HG03108 (cell line): ENCODE results near the gene NLGN1.

ENCODE experiments used
- ATAC-seq: cut with Tn5 transposase; IDR thresholded peaks from one replicate; pipeline ENCODE4 v1.9.1; 2021; ENCODE audit warnings: moderate library complexity; ENCODE audit not compliant: unreplicated experiment

The NLGN1 gene

DNA sequence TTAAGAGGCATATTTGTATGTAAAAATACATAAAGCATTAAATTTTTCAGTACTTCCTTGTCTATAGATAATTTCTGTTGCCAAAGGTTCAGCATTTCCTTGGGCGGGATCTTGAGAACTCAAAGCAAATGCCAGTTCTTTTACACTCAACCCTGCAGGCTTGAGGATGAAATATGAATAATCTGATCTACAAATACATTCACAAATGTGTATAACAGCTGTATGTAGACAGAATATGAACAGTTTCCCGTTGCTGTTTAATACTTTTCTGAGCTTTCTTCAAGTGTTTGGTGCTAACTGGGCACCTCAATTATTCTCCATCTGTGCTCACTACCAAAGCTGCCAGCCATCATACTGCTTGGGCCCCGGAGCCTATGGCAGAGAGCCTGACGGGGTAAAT lies 661.3 kb downstream of the NLGN1 start:
- no peak for ATAC-seq

DNA sequence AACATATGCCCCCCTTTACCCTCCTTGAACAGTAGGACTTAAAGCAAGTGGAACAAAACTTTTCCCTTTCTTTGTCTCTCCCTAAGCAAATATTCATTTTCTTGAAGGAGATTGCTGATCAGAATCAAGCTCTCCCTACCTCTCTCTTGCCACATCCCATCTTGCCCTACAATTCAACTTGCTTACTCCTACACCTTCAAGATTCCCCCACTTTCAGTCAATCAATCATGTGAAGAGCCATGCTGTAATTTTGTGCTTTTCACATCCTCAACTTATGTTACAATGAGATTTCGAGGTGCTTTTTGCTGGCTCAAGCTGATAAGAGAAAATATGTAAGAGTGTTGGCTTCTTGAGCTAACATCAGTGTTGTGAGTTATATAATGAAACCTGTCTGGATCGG lies 662.9 kb downstream of the NLGN1 start:
- no peak for ATAC-seq

DNA sequence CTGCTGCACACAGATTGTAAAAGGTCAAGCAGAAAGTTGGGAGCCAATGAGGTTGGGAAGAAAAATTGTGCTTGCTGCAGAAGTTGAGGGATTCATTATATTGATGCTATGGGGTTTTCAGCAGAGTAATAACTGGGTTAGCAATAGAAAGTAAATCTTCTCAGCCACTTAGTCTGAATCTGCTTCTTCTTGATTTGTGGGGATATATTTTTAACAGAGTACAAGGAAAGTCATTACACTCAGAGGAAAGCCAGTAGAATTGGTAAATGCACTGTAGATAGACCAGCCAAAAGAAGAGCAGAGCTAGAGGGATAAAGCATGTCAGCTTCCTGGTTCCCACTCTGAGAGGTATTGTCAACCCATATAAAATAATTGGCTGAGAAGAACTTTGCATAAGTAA lies 663.6 kb downstream of the NLGN1 start:
- no peak for ATAC-seq

DNA sequence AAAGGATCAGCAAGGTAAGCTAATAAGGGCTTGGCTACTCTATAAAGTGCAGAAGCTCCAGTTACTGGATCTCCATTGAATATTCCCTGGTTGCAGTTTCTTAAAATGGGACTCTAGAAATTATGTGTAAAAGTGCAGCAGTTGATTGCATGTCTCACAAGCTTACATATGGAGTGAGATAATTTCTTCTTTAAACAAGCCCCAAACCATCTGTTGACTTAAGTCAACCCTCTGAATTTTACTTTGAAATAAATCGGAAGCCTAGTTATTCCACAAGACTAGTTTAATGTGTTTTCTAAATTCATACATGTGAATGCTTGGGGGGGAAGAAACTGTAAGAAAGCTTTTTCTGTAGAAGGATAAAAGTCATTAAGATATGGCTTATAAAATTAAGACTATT lies 664.2 kb downstream of the NLGN1 start:
- ATAC-seq, result no peak

DNA sequence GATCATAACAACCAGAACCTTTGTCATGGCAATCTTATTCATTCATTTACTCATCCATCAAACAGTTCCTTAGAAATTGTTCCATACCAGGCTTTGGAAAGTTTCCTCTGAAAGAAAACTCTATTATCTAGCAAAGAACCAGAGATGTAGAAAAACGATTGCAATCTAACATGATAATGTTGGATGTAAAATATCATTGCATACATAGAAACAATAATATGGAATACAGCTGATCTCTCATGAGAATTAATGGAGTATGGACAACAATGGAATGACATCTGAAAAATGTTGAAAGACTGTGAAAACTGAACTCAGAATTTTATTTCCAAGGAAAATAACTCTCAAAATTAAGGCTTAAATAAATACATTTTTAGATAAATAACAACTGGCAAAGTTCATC lies 665.4 kb downstream of the NLGN1 start:
- no peak for ATAC-seq

GRCh38 chr3:174068035-174068434 lies 670.5 kb downstream of the NLGN1 start:
- ATAC-seq, result no peak

DNA sequence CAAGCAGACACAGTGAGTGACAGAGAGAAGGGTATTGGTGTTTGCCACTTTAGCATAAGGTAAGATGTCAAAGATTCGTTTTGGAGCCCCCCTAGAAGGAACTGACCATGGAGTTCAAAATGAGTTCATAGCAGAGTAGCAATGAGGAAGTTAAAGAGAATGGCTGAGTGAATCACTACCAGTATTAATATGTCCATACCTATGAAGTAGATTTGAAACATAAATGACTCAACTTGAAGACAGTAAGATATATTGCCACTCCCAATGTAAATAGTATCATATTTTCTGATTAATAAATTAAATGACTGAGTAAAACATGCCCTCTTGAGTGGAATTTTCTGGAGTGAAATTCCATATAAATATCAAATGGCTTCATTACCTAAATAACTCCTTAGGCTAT lies 675.1 kb downstream of the NLGN1 start:
- no peak for ATAC-seq

DNA sequence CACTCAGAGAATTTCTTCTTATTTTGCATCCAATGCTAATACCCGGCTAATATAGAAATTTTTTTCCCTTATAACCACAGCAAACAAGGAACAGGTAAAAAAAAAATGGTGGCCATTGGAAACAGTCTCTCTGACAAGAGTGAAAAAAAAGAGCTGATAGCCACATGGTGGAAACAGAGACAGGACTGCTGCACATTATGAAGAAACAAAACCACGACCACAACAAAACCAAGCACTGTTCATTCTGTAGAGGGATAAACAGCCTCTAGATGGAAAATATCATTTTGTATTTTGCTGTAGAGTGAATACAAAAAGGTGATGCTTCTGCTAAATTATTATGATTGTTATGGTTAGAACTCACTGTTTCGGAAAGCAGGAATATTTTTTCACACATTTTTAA lies 686.2 kb downstream of the NLGN1 start:
- no peak for ATAC-seq

GRCh38 chr3:174089592-174089991 lies 692.0 kb downstream of the NLGN1 start:
- no peak for ATAC-seq

DNA sequence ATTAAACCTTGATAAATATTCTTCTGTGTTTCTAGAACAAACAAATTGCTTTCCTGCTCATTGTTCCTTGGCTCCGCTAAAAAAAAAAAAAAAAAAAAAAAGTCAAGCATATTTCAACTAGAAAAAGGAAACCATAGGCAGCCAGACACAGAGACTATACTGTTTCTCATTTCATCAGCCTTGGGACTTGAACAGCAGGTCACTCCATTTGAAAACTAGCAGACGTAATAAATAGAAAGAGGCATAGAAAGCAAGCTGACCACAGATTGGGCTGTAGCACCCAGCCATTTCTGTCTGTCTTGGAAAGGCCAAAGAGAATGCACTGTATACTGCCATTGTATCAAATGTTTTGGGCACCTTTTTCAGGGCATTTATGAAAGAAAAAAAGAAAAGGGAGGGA lies 697.1 kb downstream of the NLGN1 start:
- no peak for ATAC-seq

GRCh38 chr3:174097686-174098085 lies 700.1 kb downstream of the NLGN1 start:
- ATAC-seq, result no peak

- no peak for ATAC-seq
Observed at GRCh38 chr3:174098746-174099145, 701.2 kb downstream of the NLGN1 start.

DNA sequence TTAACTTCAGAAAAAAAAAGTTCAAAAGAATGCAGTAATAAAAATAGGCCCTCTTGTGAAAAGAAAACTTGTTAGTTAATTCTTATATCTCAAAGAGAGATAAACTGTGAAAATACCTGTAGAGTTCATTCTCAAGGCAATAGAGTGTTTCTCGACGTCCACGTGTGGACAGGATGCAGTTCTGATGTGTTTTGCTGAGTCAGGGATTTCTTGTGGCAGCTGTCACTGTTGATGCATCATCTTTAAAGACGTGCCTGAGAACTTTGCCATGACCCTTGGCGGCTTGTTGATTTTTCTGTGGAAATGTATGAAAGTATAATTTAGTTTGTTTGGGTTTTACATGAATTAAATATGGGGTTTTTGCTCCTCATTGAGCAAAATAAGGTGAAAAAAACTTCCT lies 702.2 kb downstream of the NLGN1 start:
- no peak for ATAC-seq

DNA sequence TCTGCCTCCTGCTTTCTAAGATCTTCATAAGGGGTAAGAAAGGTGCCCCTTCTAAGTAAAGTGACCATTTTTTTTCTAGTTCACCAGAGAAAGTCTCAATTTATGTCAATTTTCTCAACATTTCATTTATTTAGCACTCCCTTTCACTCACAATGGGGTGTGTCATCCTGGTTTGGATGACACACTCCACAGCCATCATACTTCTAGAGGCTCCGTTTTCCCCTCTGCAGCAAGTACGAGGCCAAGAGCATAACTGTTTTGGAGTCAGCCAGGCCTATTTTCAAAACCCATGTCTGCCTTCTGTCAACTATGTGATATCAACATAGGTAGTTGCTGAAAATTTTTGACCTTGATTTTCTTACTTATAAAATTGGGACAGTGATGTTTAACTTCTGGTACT lies 703.2 kb downstream of the NLGN1 start:
- ATAC-seq, result no peak

- no peak for ATAC-seq
Observed at GRCh38 chr3:174101244-174101643, 703.7 kb downstream of the NLGN1 start.

- no peak for ATAC-seq
Observed at GRCh38 chr3:174102274-174102673, 704.7 kb downstream of the NLGN1 start.

- no peak for ATAC-seq
Observed at GRCh38 chr3:174102866-174103265, 705.3 kb downstream of the NLGN1 start.

DNA sequence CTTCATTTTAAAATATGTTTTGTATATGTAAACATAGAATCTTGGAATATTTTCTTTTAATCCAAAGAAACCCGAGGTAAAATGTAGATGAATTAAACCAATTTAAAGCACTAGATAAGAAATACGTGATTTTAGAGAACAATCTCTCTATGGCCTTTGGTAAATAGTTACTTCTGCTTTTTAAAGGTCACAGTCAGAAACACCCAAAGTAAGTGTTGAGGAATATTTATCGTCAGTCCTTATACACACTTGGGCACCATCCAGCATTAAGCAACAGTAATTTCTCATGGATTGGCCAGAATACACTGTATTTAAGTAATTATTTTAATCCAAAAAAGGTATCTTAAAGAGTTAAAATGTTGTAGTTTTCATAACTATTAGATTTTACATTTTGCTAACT lies 713.2 kb downstream of the NLGN1 start:
- ATAC-seq, result no peak

DNA sequence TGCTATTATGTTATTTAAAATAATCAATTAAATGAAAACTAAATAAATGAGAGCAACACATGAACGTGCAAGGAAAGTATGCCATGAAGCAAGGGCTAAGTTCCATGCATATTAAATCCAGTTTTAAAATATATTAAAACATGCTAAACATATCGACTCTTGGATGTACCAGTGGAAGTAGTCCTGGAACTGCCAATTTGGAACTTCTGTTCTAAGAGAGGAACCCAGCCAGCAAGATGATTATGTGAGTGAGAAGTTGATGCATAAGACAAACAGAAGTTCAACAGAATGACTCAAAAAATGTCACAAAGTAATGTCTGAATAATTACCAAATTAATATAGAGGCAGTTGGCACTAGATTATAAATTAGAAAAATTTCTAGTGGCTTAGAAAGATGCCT lies 714.2 kb downstream of the NLGN1 start:
- ATAC-seq, result no peak

DNA sequence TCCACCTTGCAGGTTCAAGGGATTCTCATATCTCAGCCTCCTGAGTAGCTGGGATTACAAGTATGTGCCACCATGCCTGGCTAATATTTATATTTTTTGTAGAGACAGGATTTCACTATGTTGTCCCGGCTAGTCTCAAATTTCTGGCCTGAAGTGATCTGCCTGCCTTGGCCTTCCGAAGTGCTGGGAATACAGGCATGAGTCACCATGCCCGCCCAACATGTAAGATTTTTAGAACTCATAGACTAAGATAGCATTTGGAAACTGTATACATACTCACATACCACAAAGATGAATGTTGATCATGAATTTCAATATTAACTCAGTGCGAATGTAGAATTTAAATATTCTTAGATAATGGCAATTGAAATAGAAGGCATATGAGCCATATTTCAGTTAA lies 718.9 kb downstream of the NLGN1 start:
- no peak for ATAC-seq

DNA sequence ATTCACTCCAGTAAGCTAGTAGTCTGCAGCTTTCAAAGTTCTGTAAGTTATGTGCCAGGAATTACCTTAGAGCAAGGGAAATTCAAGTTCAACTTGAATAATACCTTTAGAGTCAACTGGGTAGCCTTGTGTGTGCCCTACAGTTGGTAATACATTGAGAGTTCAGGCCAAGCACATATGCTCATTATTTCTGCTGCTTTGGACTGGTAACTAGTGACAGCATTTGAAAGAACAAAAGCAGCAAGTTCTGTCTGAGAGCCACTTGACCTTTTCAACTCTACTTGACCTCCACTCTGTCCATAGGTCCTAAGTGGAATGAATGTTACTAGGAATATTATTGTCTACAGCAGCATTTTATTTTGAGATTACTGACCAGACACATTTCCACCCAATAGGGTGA lies 723.5 kb downstream of the NLGN1 start:
- no peak for ATAC-seq

DNA sequence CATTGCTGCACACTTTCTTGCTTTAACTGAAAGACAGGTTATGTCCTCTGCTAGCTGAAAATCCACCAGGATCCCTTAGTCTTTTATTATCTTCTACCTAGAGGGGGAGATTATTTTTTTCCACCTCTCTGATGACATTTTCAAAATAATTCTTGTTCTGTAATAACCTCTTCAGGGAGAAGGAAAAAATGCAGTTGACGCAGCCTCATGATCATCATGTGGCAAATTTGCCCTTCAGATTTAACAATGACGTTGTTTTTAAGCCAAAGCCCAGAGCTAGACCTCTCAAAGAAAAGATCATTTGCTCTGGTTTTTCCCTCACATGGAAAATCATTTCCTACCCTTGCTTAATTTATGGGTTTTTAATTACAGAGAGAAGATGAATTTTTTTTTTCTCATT lies 724.9 kb downstream of the NLGN1 start:
- no peak for ATAC-seq

GRCh38 chr3:174125267-174125824 lies 727.8 kb downstream of the NLGN1 start:
- ATAC-seq, result no peak
